ENCODE measurements around the gene ARHGEF38. TPM values are rescaled to one million over a fixed set of nuclear protein-coding genes. Genes with fewer than 3 reads are reported as not detected.
"Not testable (repeated sequence)": the region's sequence is repeated elsewhere in the genome, so short reads cannot be mapped to it uniquely, and the experiment has no call there.

The ARHGEF38 gene
- total RNA-seq, 2 donors from 2014 or later, result 22.4 to 24.6 TPM

- 93 to 96% methylated on average over 1 of the region's 1 CpG for WGBS, 2 donors
- TF ChIP-seq CTCF (IDR thresholded peaks at IDR 0.05) (no peak), POLR2A (IDR thresholded peaks at IDR 0.05) (no peak)
These were observed 48.5 kb downstream of the ARHGEF38 start for GRCh38 chr4:105600951-105601350.

DNA sequence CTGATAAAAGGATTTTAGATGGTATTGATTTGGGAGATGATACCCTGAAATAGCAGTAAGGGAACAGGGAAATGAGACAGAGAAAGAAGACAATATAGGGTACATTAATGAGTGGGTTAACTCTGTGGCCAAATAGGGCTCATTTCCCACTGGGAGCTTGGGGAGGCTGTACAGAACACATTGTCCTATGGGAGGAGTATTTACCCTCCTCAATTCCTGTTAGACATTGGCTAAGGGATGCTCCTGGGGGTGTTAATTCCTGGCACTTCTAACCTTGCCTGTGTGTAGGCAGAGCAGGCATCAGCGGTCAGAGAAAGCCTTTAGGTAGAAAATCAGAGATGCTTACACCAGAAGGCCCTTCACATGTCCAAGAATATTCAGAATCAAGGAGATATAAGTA lies 49.0 kb downstream of the ARHGEF38 start:
- intact Hi-C loops (cut with DNase I), result no loop called here
- DNase-seq (no peak), ATAC-seq (no peak)
- peaks cover 37% of the 10 kb centered on the region for H3K4me1 ChIP-seq
- H3K4me3 ChIP-seq, result no peak overlapping the region
- no peaks in the 10 kb centered on the region for H3K9me3 ChIP-seq
- WGBS, 2 donors, result 81 to 100% methylated on average over 1 of the region's 1 CpG
- no peak overlapping the region for H3K27ac ChIP-seq
- no peaks in the 10 kb centered on the region for H3K36me3 ChIP-seq (replicated peaks in 1 of 2; ENCODE audit: insufficient read depth in 1 of 2, low read depth in 2 of 2)
- no peaks in the 10 kb centered on the region for H3K27me3 ChIP-seq
- no peak for TF ChIP-seq CTCF (IDR thresholded peaks at IDR 0.05)
- no peak for TF ChIP-seq POLR2A (IDR thresholded peaks at IDR 0.05)

More at GRCh38 chr4:105600951-105601350, 48.5 kb downstream of the ARHGEF38 start:
- intact Hi-C loops (cut with DNase I), result no loop called here
- no peaks in the 10 kb centered on the region for H3K36me3 ChIP-seq (replicated peaks in 1 of 2; ENCODE audit: insufficient read depth in 1 of 2, low read depth in 2 of 2)
- no peaks in the 10 kb centered on the region for H3K9me3 ChIP-seq
- no peaks in the 10 kb centered on the region for H3K27me3 ChIP-seq
- no peak for ATAC-seq
- DNase-seq, result no peak
- no peak overlapping the region for H3K4me3 ChIP-seq
- H3K4me1 ChIP-seq, result peaks cover 39% of the 10 kb centered on the region
- H3K27ac ChIP-seq, result no peak overlapping the region

DNA sequence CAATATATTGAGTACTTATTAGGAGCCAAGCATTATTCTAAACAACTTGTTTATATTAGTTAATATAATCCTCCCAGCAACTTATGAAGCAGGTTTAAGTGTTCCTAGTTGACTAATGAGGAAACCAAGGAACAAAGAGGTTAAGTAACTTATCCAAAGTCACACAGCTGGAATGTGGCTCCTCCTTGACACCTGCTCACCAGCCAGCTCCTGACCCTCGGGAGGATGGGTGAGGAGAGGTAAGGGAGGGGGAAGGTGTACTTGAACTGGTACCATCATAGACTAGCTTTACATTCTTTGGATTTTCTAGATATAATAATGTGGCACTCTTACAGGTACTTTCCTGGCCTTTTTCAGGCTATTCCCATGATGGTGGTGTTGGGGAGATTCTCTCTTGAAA lies 50.7 kb downstream of the ARHGEF38 start:
- Histone ChIP-seq H3K4me3 (no peak overlapping the region), H3K27me3 (no peaks in the 10 kb centered on the region), H3K27ac (no peak overlapping the region), H3K36me3 (replicated peaks in 1 of 2; ENCODE audit: insufficient read depth in 1 of 2, low read depth in 2 of 2) (no peaks in the 10 kb centered on the region), H3K9me3 (no peaks in the 10 kb centered on the region), H3K4me1 (peaks cover 27% of the 10 kb centered on the region)
- DNase-seq (no peak), ATAC-seq (no peak)
- WGBS, 2 donors, result 56 to 59% methylated on average over 1 of the region's 1 CpG
- no peak for TF ChIP-seq POLR2A (IDR thresholded peaks at IDR 0.05)
- intact Hi-C loops (cut with DNase I), result no loop called here

GRCh38 chr4:105605493-105605892 lies 53.1 kb downstream of the ARHGEF38 start:
- peaks cover 18% of the 10 kb centered on the region for H3K4me1 ChIP-seq
- ATAC-seq, result peak; percentile 55
- H3K27ac ChIP-seq, result peak overlapping the region in 2 of 4 donors; percentile 24 to 47
- no peak overlapping the region for H3K4me3 ChIP-seq
- peak in 1 of 4 donors; percentile 14 for DNase-seq
- no peaks in the 10 kb centered on the region for H3K9me3 ChIP-seq
- intact Hi-C loops (cut with DNase I), result no loop called here
- no peaks in the 10 kb centered on the region for H3K36me3 ChIP-seq (replicated peaks in 1 of 2; ENCODE audit: insufficient read depth in 1 of 2, low read depth in 2 of 2)
- no peaks in the 10 kb centered on the region for H3K27me3 ChIP-seq
- TF ChIP-seq CTCF (IDR thresholded peaks at IDR 0.05) (no peak), POLR2A (IDR thresholded peaks at IDR 0.05) (no peak)
- 0 to 4% methylated on average over 1 of the region's 1 CpG for WGBS, 2 donors

DNA sequence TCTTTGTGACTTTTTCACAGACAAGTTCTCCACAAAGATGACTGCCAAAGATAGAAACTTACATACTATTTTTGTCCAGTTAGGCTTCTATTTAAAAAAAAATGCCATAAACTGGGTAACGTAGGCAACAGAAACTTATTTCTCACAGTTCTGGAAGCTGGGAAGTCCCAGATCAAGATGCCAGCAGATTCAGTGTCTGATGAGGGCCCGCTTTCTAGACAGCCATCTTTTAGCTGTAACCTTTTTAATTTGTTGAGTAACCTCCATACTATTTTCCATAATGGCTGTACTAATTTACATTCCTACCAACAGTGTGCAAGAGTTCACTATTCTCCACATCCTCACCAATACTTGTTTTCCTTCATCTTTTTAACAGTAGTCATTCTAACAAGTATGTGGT lies 55.5 kb downstream of the ARHGEF38 start:
- WGBS, 2 donors, result 74 to 84% methylated on average over 2 of the region's 2 CpGs
- Histone ChIP-seq H3K4me3 (no peak overlapping the region), H3K36me3 (replicated peaks in 1 of 2; ENCODE audit: insufficient read depth in 1 of 2, low read depth in 2 of 2) (no peaks in the 10 kb centered on the region), H3K27me3 (no peaks in the 10 kb centered on the region), H3K4me1 (peaks cover 22% of the 10 kb centered on the region), H3K27ac (peak overlapping the region in 1 of 4 donors; percentile 0), H3K9me3 (no peaks in the 10 kb centered on the region)
- no peak for DNase-seq
- no peak for ATAC-seq
- TF ChIP-seq CTCF (IDR thresholded peaks at IDR 0.05), result no peak
- no peak for TF ChIP-seq POLR2A (IDR thresholded peaks at IDR 0.05)
- intact Hi-C loops (cut with DNase I), result no loop called here

- H3K27me3 ChIP-seq; intact Hi-C loops (cut with DNase I); H3K9me3 ChIP-seq; ATAC-seq; H3K27ac ChIP-seq; H3K36me3 ChIP-seq (replicated peaks in 1 of 2; ENCODE audit: insufficient read depth in 1 of 2, low read depth in 2 of 2); DNase-seq; H3K4me3 ChIP-seq: not testable (repeated sequence)
- peaks cover 29% of the 10 kb centered on the region for H3K4me1 ChIP-seq
- WGBS, 2 donors, result 96% methylated on average over 5 of the region's 5 CpGs
These were observed 57.4 kb downstream of the ARHGEF38 start for GRCh38 chr4:105609819-105610218.

Data from body of pancreas (tissue), 4 donors.